PFSK-1 (cell line): ENCODE results near the gene UBE2I.

Experiments used
- POLR2AphosphoS5 ChIP-seq: IDR thresholded peaks from 2 replicates; pipeline ENCODE4 v1.6.1; 2012; ENCODE audit warnings: low read depth, mild to moderate bottlenecking, control low read depth, low read length, moderate library complexity
- SIN3A ChIP-seq: IDR thresholded peaks from 2 replicates; pipeline ENCODE4 v1.6.1; 2012; ENCODE audit warnings: mild to moderate bottlenecking, low read length, moderate library complexity, borderline replicate concordance; ENCODE audit not compliant: insufficient read depth
- TAF1 ChIP-seq: IDR thresholded peaks from 2 replicates; pipeline ENCODE4 v1.6.1; 2012; ENCODE audit warnings: low read length, control low read depth, borderline replicate concordance; ENCODE audit not compliant: insufficient read depth
- TF ChIP-seq, protein P1 (sequence below), 2 experiments: IDR thresholded peaks; 2 replicates each; pipeline versions ENCODE4 v1.6.1 to v1.8.0; 2011 to 2012; ENCODE audit warnings: low read depth in 2 of 2, low read length in 2 of 2, control low read depth in 1 of 2, inconsistent platforms in 1 of 2, mild to moderate bottlenecking in 1 of 2, moderate library complexity in 1 of 2; ENCODE audit not compliant: insufficient read depth in 1 of 2

DNA sequence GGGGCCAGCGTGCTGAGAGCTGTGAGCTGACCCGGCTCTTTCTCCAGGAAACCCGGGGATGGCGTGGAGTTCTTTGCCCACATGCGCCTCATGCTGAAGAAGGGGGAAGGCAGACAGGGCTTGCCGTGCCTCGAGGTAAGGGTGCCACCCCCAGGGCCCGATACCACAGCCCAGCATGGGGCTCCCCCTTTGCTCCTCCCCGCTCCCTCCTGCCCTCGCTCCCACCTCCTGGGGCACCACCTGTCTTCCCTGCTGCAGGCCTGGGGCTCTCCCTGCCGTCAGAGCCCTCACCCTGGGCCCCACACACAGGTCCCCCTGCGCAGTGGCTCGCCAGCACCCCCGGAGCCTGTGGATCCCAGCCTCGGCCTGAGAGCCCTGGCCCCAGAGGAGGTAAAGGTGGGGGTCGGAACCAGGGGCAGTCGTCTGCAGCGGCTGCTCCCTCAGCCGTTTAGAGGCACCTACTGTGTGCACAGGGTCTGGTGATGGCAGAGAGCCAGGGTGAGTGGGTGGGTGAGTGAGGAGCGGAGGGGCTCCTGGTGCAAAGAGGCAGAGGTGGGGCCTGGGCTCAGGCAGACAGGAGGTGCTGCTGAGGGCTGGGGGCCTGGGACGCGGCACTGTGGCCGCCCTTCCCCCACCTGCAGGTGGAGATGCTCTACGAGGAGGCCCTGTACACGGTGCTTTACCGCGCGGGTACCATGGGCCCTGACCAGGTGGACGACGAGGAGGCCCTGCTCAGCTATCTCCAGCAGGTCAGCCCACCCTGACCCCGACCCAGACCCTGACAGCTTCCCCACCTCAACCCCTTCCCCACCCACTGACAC lies 29.6 kb downstream of the UBE2I start:
- no peak for TF ChIP-seq TAF1
- TF ChIP-seq POLR2AphosphoS5 = no peak
- no peak for TF ChIP-seq SIN3A
- TF ChIP-seq, protein P1, sequence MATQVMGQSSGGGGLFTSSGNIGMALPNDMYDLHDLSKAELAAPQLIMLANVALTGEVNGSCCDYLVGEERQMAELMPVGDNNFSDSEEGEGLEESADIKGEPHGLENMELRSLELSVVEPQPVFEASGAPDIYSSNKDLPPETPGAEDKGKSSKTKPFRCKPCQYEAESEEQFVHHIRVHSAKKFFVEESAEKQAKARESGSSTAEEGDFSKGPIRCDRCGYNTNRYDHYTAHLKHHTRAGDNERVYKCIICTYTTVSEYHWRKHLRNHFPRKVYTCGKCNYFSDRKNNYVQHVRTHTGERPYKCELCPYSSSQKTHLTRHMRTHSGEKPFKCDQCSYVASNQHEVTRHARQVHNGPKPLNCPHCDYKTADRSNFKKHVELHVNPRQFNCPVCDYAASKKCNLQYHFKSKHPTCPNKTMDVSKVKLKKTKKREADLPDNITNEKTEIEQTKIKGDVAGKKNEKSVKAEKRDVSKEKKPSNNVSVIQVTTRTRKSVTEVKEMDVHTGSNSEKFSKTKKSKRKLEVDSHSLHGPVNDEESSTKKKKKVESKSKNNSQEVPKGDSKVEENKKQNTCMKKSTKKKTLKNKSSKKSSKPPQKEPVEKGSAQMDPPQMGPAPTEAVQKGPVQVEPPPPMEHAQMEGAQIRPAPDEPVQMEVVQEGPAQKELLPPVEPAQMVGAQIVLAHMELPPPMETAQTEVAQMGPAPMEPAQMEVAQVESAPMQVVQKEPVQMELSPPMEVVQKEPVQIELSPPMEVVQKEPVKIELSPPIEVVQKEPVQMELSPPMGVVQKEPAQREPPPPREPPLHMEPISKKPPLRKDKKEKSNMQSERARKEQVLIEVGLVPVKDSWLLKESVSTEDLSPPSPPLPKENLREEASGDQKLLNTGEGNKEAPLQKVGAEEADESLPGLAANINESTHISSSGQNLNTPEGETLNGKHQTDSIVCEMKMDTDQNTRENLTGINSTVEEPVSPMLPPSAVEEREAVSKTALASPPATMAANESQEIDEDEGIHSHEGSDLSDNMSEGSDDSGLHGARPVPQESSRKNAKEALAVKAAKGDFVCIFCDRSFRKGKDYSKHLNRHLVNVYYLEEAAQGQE (IDR thresholded peaks at IDR 0.05; ENCODE audit: insufficient read depth in 1 of 2, low read depth in 2 of 2, low read length in 2 of 2) = no peak
